ENCODE data around the gene STXBP5.

STXBP5 gene

GRCh38 chr6:147212622-147213021 is 8.4 kb downstream of the STXBP5 start:
- DNase-seq, result no peak

DNA sequence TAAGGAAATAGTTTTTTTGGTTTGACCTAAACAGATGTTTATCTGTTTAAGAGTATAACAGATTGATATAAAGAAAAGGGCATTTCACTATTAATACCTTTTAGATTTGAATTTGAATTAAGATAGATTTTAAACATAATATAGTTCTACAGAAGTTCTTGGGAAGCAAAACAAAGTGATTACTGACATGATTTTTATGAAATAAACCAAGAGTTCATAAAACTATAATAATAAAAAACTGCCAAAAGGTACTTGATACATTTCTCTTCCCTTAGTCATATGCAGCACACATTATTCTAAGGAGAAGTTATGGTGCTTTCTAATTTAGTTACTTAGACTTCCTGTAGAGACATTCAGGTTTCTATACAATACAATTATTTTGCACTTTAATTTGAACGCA is 9.6 kb downstream of the STXBP5 start:
- DNase-seq, result no peak

GRCh38 chr6:147214248-147215227 is 10.3 kb downstream of the STXBP5 start:
- DNase-seq, result no peak

GRCh38 chr6:147216915-147217314 is 12.7 kb downstream of the STXBP5 start:
- DNase-seq, result no peak

DNA sequence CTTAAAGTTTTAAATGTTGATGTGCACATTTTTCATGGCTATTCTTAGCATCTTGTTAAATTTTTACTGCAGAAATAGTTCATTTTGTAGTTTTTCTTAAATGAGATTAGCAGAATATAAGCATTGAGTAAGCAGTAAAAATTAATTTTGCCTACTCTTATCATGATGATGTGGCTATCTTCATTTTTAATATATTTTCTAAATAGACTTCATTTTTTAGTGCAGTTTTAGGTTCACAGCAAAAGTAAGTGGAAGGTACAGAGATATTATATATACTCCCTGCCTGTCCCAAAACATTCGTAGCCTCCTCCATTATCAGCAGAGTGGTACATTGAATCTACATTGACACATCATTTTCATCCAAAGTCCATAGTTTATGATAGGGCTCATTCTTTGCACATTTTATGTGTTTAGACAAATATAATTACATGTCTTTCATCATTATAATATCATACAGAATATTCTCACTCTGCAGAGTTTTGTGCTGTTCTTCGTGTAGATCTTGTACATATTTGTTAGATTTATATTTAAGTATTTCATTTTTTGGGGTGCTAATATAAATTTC is 13.7 kb downstream of the STXBP5 start:
- DNase-seq, result no peak

DNA sequence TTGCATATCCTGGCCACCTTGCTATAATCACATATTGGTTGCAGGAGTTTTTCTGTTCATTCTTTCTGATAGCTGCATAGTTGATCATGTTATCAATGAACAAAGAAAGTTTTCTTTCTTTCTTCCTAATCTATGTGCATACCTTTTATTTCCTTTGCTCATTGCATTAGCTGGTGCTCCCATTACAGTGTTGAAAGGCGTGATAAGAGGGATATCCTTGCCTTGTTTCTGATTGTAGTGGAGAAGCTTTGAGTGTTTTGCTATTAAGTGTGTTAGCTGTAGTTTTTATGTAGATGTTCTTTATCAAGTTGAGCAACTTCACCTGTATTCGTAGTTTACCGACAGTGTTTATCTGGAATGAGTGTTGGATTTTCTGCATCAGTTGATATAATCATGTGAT is 14.6 kb downstream of the STXBP5 start:
- DNase-seq, result no peak

DNA sequence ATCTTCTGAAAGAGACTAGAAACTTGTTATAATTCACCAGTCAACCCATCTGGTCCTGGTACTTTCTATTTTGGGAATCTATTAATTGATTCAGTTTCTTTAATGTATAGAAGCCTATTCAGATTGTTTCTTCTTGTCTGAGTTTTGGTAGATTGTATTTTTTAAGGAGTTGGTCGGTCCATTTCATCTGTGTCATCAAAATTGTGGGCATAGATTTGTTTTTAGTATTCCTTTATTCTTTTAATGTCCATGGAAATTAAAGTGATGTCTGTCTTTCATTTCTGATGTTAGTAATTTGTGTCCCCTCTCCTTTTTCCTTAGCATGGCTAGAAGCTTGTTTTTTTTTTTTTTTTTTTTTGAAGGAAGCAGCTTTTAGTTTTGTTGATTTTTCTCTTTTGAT is 15.2 kb downstream of the STXBP5 start:
- DNase-seq, result no peak

DNA sequence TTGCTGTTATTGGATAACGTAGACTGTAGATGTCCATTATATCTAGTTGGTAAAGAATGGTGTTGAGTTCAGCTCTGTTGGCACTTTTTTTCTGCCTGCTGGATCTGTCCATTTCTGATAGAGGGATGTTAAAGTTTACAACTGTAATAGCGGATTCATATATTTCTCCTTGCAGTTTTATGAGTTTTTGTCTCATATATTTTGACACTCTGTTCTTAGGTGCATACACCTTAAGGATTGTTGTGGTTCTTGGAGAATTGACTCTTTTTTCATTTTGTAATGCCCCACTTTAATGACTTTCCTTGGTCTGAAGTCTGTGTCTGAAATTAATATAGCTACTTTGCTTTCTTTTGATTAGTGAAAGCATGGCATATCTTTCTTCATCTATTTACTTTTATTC is 16.1 kb downstream of the STXBP5 start:
- DNase-seq, result no peak

GRCh38 chr6:147221739-147222138 is 17.5 kb downstream of the STXBP5 start:
- no peak for DNase-seq

GRCh38 chr6:147222160-147222838 is 18.1 kb downstream of the STXBP5 start:
- DNase-seq, result no peak

- no peak for DNase-seq
These were observed 19.5 kb downstream of the STXBP5 start for GRCh38 chr6:147223736-147224135.

DNA sequence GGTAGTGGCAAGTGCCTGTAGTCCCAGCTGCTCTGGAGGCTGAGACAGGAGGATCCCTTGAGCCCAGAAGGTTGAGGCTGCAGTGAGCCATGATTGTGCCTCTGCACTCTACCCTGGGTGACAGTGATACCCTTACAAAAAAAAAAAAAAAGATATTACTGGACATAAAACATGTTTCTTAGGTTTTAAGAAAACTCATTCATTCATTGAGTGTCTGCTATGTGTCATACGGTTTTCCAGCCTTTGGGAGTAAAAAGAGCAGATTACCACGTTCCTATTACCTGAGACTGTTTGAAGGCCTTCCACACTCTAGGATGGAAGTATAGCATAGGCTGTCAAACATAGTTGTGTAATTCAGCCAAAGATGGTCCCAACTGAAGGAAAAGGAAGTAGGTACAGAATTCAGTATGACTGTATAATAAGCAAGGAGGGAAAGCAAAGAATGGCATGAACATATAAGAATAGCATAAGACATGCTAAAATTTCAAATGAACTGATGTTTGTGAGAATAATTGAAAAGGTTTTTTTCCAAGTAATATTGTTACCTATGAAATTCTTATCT is 22.0 kb downstream of the STXBP5 start:
- no peak for DNase-seq

DNA sequence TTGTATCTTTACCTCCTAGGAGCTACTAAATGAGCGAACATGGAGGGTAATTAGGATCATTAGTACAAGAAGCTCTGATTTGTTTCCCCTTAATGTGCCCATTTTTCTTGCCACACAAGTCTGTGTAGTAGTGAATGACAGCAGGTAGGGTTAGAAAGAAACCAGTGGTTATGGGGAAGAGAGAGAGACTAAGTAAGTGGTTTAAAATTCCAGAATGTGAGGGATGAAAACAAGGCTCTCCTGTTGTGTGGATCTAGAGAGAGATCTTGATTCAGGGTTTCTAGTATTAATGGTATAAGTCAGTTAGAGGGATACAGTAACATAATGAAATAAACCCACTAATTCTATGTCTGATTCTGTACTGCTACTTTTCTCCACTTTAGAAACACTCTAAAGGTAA is 22.7 kb downstream of the STXBP5 start:
- no peak for DNase-seq

DNA sequence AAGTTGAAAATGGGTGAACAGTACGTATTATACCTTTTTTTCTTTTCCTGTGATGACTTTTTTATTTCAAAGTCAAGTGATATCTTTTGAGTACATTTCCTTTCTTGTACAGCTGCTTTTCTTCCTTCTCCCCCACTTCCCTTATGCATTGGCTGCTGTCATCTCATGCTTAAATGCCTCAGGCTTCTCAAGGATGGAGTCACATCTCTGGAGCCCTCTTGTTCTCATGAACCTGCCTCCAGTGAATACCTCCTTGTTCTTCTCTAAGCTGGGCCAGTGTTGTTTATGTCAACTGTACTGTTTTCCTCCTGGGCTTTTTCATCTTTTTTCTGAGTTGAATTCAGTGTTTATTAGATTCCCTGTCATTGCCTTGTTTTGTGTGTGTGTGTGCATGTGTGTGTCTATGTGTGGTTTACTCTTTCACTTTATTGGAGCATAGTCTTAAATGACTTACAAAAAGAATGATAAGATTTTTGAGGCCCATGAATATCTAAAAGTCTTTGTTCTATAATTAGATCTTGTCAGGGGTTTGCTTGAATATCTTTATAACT is 23.6 kb downstream of the STXBP5 start:
- no peak for DNase-seq

GRCh38 chr6:147231589-147231988 is 27.4 kb downstream of the STXBP5 start:
- no peak for DNase-seq

- no peak for DNase-seq
These were observed 30.5 kb downstream of the STXBP5 start for GRCh38 chr6:147234685-147235084.

DNA sequence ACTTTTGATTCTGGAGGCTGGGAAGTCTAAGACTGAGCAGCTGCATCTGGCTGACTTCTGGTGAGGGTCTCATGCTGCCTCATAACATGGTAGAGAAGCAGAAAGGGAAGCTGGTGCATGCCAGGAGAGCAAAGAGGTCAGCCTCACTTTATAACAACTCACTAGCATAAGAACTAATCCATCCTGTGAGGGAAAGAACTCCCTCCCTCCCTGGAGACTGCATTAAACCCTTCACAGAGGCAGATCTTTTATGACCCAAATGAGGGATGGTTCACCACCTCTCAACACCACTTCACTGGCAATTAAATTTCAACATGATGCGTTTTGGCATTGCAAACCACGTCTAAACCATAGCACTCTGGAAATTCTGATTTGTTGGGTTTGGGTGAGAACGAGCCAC is 33.9 kb downstream of the STXBP5 start:
- DNase-seq, result no peak

GRCh38 chr6:147238906-147239305 is 34.7 kb downstream of the STXBP5 start:
- DNase-seq, result no peak

DNA sequence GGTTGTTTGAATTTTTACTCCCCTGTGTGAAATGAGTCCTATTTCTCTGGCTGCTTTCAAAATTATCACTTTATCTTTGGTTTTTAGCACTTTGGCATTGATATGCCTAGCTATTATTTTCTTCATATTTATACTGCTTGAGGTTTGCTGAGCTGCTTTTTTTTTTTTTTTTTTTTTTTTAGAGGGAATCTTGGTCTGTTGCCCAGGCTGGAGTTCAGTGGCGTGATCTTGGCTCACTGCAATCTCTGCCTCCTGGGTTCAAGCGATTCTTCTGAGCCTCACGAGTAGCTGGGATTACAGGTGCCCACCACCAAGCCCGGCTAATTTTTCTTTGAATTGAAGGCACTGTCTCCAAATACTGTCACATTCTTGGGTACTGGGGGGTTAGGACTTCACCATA is 40.6 kb downstream of the STXBP5 start:
- DNase-seq, result no peak

- DNase-seq, result no peak
These were observed 41.5 kb downstream of the STXBP5 start for GRCh38 chr6:147245693-147246092.

DNA sequence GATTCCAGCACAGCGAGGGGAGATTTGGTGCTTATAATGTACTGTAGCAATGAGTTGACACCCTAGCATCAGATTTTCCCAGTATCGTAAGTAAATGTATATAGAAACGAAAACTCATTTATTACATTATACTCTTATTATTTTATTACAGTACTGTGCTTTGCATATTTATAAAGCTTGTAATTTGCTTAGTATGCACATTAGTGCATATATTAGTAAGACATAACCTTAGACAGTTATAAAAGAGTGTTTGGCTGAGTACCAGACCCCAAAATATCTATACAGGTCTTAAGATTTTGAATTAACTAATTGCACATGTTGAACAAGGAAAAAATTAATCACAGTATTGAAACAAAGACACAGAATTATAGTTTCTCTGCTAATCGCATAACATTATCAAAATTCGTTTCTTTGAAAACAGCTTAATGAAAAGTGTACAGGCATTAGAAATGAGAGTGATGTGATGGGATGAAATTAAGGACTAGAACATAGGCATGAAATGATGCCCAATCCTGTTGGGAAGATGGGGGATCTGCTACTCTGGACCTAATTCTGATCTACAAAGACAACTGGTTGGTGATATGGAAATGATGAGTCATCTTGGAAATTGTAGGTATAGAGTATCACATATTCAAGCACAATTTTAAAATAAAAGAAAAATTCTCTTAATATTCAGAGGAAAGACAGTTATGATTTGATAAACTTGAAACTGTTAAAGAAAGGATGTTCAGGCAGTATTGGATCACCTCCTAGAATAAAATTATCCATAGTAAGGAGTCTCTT is 42.8 kb downstream of the STXBP5 start:
- DNase-seq, result no peak

DNA sequence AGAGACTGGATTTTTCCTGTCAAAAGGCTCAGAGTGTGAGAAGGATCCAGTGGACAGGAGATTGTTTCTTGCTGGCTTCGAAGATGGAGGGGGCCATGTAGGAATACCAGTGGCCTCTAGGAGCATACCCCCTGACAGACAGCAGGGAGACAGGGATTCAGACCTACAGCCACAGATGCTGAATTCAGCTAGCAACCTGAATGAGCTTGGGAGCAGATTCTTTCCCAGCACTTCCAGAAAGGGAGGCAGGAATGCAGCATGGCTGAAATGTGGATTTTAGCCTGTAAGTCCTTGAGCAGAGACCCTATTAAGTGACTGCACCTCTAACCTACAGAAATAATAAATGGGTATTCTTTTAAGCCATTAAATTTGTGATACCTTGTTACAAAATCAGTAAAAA is 44.6 kb downstream of the STXBP5 start:
- DNase-seq, result no peak
